Measurements from ENCODE around the gene CTNNA1.
"Not testable (repeated sequence)": the region's sequence is repeated elsewhere in the genome, so short reads cannot be mapped to it uniquely, and the experiment has no call there.

The CTNNA1 gene

GRCh38 chr5:138910546-138911185 is 157.4 kb downstream of the CTNNA1 start:
- no peak for TF ChIP-seq CTCF (conservative IDR thresholded peaks at IDR 0.05; ENCODE audit: low read depth, low read length)
- no peak for DNase-seq (ENCODE audit: low read depth)

DNA sequence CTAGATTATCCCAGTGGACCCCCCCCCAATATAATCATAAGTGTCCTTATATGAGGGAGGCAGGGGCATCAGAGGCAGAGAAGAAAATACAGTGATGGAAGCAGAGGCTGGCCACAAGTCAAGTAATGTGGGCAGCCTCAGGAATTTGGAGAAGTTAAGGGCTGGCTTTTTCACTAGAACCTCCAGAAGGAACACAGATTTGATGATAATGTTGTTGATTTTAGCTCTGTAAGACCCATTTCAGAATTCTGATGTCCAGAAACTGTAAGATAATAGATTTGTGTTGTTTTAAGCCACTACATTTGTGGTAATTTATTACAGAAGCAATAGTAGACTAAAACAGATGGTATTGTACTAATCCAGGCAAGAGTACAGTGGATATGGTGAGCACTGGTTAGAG is 158.2 kb downstream of the CTNNA1 start:
- H3K4me3 ChIP-seq (ENCODE audit: low read length), result no peak overlapping the region
- DNase-seq (ENCODE audit: low read depth), result no peak
- no peak for TF ChIP-seq CTCF (conservative IDR thresholded peaks at IDR 0.05; ENCODE audit: low read depth, low read length)

More at GRCh38 chr5:138910546-138911185, 157.4 kb downstream of the CTNNA1 start:
- H3K4me3 ChIP-seq (ENCODE audit: low read length), result no peak overlapping the region

DNA sequence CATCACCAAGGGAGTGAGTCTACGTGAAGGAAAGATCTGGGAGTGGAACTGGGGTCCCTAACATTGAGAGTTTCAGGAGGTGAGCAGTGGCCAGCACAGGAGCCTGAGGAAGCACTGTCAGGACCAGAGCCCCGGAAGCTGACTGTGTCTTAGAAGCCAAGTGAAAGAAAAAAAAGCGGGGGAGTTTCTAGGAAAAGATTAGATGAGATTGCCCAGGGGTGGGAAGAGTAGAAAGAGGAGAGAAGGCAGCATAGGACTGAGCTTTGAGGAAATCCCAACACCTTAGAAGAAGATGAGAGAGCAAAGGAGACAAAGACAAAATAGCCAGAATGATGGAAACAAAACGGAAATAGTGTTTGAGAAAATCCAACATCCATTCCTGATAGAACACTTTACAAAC is 158.9 kb downstream of the CTNNA1 start:
- no peak for DNase-seq (ENCODE audit: low read depth)
- H3K4me3 ChIP-seq (ENCODE audit: low read length), result no peak overlapping the region
- no peak for TF ChIP-seq CTCF (conservative IDR thresholded peaks at IDR 0.05; ENCODE audit: low read depth, low read length)

DNA sequence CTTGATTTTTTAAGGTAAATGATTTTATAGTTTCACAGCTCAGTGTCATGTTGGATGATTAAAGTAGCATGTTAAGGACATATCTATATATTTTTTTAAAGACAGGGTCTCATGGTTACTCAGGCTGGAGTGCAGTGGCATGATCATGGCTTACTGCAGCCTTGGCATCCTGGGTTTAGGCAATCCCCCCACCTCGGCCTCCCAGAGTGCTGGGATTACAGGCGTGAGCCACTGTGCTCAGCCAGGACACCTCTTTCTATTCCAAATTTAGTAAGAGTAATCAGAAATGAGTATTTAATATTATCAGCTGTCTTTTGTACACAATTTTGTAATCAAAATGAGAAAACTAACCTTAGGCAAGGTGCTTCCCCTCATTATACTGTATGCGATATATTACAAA is 160.5 kb downstream of the CTNNA1 start:
- no peak for TF ChIP-seq CTCF (conservative IDR thresholded peaks at IDR 0.05; ENCODE audit: low read depth, low read length)
- DNase-seq (ENCODE audit: low read depth), result no peak
- no peak overlapping the region for H3K4me3 ChIP-seq (ENCODE audit: low read length)

DNA sequence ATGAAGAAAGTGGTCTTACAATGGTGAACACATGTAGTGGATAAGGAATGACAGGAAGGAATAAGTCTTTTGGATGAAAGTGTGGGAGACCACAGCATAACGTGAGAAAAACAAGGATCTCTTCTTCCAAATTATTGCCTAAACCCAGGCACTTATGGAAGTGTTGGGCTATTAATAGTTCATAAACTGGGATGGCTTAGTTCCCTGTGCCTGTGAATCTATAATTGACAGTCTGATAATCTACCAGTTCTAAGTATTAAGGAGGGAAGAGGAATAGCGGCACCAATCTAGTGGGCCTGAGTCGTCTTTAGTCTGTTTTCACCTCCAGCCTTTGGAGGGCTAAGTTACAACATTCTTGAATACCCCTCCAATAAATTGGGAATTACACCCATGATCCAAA is 161.1 kb downstream of the CTNNA1 start:
- TF ChIP-seq CTCF (conservative IDR thresholded peaks at IDR 0.05; ENCODE audit: low read depth, low read length), result no peak
- H3K4me3 ChIP-seq (ENCODE audit: low read length), result no peak overlapping the region
- DNase-seq (ENCODE audit: low read depth), result no peak

DNA sequence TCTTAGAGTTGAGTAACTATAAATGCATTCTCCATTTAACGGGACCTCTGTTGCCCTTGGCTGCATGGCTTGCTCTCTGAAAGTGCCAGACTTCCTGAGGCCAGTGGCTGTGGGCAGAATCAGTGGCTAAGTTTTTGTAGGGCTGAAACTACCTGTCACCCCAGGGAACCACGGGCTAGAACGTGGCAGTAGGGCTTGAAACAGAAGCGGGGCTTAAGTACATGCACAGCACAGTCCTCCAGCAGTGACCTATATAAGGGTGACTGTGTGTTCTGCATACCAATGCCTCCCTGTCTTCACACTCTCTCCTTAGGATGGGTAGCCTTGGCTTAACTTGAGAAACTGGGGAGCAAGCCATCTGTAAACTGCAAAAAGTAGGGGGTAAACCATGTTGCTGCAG is 165.5 kb downstream of the CTNNA1 start:
- no peak for TF ChIP-seq CTCF (conservative IDR thresholded peaks at IDR 0.05; ENCODE audit: low read depth, low read length)
- H3K4me3 ChIP-seq (ENCODE audit: low read length), result no peak overlapping the region
- DNase-seq (ENCODE audit: low read depth), result no peak

DNA sequence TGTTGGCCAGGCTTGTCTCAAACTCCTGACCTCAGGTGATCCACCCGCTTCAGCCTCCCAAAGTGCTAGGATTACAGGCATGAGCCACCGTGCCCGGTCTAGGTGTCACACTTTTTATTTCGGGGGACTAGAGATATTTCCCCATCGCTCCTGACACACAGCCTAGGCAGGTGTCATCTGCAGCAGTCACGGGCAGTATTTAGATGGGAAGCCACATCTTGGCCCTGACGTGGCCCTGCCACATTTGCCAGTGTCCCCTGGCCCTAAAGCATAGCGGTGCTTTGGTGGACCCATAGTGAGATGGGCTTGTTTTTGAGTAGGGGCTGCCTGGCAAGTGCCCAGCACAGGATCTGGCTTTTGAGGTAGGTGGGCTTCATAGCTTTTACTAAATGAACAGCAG is 167.0 kb downstream of the CTNNA1 start:
- no peak for DNase-seq (ENCODE audit: low read depth)
- H3K4me3 ChIP-seq (ENCODE audit: low read length), result no peak overlapping the region
- TF ChIP-seq CTCF (conservative IDR thresholded peaks at IDR 0.05; ENCODE audit: low read depth, low read length), result no peak

DNA sequence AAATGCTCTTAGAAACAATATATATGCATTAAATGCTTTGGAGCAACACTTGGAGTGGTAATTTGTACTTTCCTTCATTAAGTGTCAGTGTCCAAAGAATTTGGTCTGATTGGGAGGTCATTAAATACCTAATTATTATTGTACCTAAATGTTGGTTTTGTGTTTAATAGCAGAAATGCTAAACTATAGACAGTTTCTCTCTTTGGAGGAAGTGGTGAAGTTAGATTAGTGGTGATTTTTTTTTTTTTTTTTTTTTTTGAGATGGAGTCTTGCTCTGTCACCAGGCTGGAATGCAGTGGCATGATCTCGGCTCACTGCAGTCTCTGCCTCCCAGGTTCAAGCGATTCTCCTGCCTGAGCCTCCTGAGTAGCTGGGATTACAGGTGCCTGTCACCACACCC is 168.1 kb downstream of the CTNNA1 start:
- not testable (repeated sequence) for H3K4me3 ChIP-seq (ENCODE audit: low read length); DNase-seq (ENCODE audit: low read depth)

Data from retinal pigment epithelial cell (primary cell).